ENCODE measurements around the gene KNDC1.
"Not testable (repeated sequence)": the region's sequence is repeated elsewhere in the genome, so short reads cannot be mapped to it uniquely, and the experiment has no call there.

Gene KNDC1
- long read RNA-seq: 0 reads

GRCh38 chr10:133159950-133160825 is at the start of gene KNDC1:
Gene KNDC1 (plus strand): TSS chr10:133160219. CDS start chr10:133160468, 249 bp downstream.
- Histone ChIP-seq H3K27ac (replicated peaks) (no peak within 1 kb of the TSS), H3K27me3 (ENCODE audit: insufficient read depth, poor library complexity, severe bottlenecking) (peaks cover 44% of the 10 kb centered on the region), H3K4me3 (replicated peaks; ENCODE audit: insufficient read depth, low read length) (no peak within 1 kb of the TSS)
- TF ChIP-seq CTCF (IDR thresholded peaks at IDR 0.05; ENCODE audit: insufficient read depth, low read length): no peak
- no peak for TF ChIP-seq GABPA (IDR thresholded peaks at IDR 0.05; ENCODE audit: low read depth)
- no peak for TF ChIP-seq POLR2AphosphoS5 (IDR thresholded peaks at IDR 0.05; ENCODE audit: low read depth)
- no peak for TF ChIP-seq REST (IDR thresholded peaks at IDR 0.05; ENCODE audit: insufficient replicate concordance, low read depth)
- no peak for TF ChIP-seq SPI1 (IDR thresholded peaks at IDR 0.05; ENCODE audit: borderline replicate concordance, low read depth)
- DNase-seq (ENCODE audit: low read depth in 1 of 2, low spot score in 1 of 2): no peak

DNA sequence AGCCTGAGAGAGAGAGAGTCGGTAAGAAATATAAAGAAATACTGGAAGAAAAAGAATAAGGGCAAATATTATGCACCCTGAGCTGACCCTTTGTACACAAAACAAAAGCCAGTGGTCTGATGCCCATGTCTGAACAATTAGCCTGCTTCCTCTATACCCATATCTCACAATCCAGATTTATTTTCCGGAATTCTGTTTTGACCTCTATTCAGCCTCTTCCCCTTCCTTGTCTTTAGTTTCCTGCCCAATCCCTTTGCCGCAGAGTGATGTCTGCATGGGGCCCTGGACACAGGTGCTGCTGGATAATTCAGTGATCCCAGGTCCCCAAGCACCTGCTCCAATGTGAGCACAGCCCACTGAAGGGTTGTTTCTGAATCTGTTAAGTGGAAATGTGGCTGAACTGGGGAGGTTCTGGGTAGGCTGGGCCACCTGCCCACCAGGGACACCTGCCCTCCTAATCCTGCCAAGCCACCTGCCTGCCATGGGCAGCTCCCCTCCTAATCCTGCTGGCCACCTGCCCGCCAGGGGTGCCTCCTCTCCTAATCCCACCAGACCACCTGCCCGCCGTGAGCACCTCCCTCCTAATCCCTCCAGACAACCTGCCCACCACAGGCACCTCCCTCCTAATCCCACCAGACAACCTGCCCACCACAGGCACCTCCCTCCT is 49.3 kb upstream of the KNDC1 start:
- no peak overlapping the region for H3K27ac ChIP-seq (replicated peaks)
- H3K27me3 ChIP-seq (ENCODE audit: insufficient read depth, poor library complexity, severe bottlenecking): no peaks in the 10 kb centered on the region
- DNase-seq (ENCODE audit: low read depth in 1 of 2, low spot score in 1 of 2): no peak
- TF ChIP-seq REST (IDR thresholded peaks at IDR 0.05; ENCODE audit: insufficient replicate concordance, low read depth) (no peak), SPI1 (IDR thresholded peaks at IDR 0.05; ENCODE audit: borderline replicate concordance, low read depth) (no peak), POLR2AphosphoS5 (IDR thresholded peaks at IDR 0.05; ENCODE audit: low read depth) (no peak), GABPA (IDR thresholded peaks at IDR 0.05; ENCODE audit: low read depth) (no peak), CTCF (IDR thresholded peaks at IDR 0.05; ENCODE audit: insufficient read depth, low read length) (no peak)
- H3K4me3 ChIP-seq (replicated peaks; ENCODE audit: insufficient read depth, low read length): no peak overlapping the region

- not testable (repeated sequence) for H3K27me3 ChIP-seq (ENCODE audit: insufficient read depth, poor library complexity, severe bottlenecking); H3K4me3 ChIP-seq (replicated peaks; ENCODE audit: insufficient read depth, low read length); DNase-seq (ENCODE audit: low read depth in 1 of 2, low spot score in 1 of 2); H3K27ac ChIP-seq (replicated peaks)
Observed at GRCh38 chr10:133111640-133112039, 48.4 kb upstream of the KNDC1 start.

- Histone ChIP-seq H3K4me3 (replicated peaks; ENCODE audit: insufficient read depth, low read length) (no peak overlapping the region), H3K27me3 (ENCODE audit: insufficient read depth, poor library complexity, severe bottlenecking) (no peaks in the 10 kb centered on the region), H3K27ac (replicated peaks) (no peak overlapping the region)
Observed at GRCh38 chr10:133113146-133113830, 46.7 kb upstream of the KNDC1 start.

More at GRCh38 chr10:133113146-133113830, 46.7 kb upstream of the KNDC1 start:
- no peak for TF ChIP-seq POLR2AphosphoS5 (IDR thresholded peaks at IDR 0.05; ENCODE audit: low read depth)
- no peak for TF ChIP-seq CTCF (IDR thresholded peaks at IDR 0.05; ENCODE audit: insufficient read depth, low read length)
- TF ChIP-seq GABPA (IDR thresholded peaks at IDR 0.05; ENCODE audit: low read depth): no peak
- no peak for TF ChIP-seq REST (IDR thresholded peaks at IDR 0.05; ENCODE audit: insufficient replicate concordance, low read depth)
- no peak for TF ChIP-seq SPI1 (IDR thresholded peaks at IDR 0.05; ENCODE audit: borderline replicate concordance, low read depth)
- DNase-seq (ENCODE audit: low read depth in 1 of 2, low spot score in 1 of 2): no peak
